GM21717 (cell line): Measurements from ENCODE around the gene LMAN2.

Experiments
- ATAC-seq: cut with Tn5 transposase; IDR thresholded peaks from one replicate; pipeline ENCODE4 v1.9.1; 2021; ENCODE audit warnings: mild to moderate bottlenecking, moderate library complexity; ENCODE audit not compliant: unreplicated experiment

LMAN2 gene

GRCh38 chr5:177351392-177352329 is at the start of gene LMAN2:
LMAN2 (minus strand) TSS chr5:177351668; CDS start chr5:177351647, 21 bp downstream.
- peak; percentile 88 for ATAC-seq

GRCh38 chr5:177399997-177400868 is 48.8 kb upstream of the LMAN2 start, which contains the start of gene PFN3:
PFN3 (minus strand) TSS chr5:177400661; CDS start chr5:177400576, 85 bp downstream.
- no peak for ATAC-seq

GRCh38 chr5:177397875-177398390 is 46.5 kb upstream of the LMAN2 start:
- no peak for ATAC-seq

GRCh38 chr5:177396807-177397206 is 45.3 kb upstream of the LMAN2 start:
- ATAC-seq, result no peak

GRCh38 chr5:177396078-177396477 is 44.6 kb upstream of the LMAN2 start:
- no peak for ATAC-seq

- no peak for ATAC-seq
Observed at GRCh38 chr5:177393990-177394389, 42.5 kb upstream of the LMAN2 start.

GRCh38 chr5:177393206-177393765 is 41.8 kb upstream of the LMAN2 start:
- no peak for ATAC-seq

GRCh38 chr5:177392765-177393164 is 41.3 kb upstream of the LMAN2 start:
- no peak for ATAC-seq

- peak; percentile 51 for ATAC-seq
Observed at GRCh38 chr5:177390363-177391300, 39.2 kb upstream of the LMAN2 start.

GRCh38 chr5:177389241-177390169 is 38.0 kb upstream of the LMAN2 start:
- no peak for ATAC-seq

- ATAC-seq, result no peak
Observed at GRCh38 chr5:177388521-177389052, 37.1 kb upstream of the LMAN2 start.

- no peak for ATAC-seq
Observed at GRCh38 chr5:177387405-177387804, 35.9 kb upstream of the LMAN2 start.

- no peak for ATAC-seq
Observed at GRCh38 chr5:177386542-177386941, 35.1 kb upstream of the LMAN2 start.

GRCh38 chr5:177385720-177386119 is 34.3 kb upstream of the LMAN2 start:
- ATAC-seq, result no peak

GRCh38 chr5:177384134-177384533 is 32.7 kb upstream of the LMAN2 start, which contains the start of gene SLC34A1:
SLC34A1 (plus strand) TSS chr5:177384434; CDS start chr5:177385742, 1,308 bp downstream.
- ATAC-seq, result no peak

GRCh38 chr5:177383181-177383580 is 31.7 kb upstream of the LMAN2 start:
- no peak for ATAC-seq

- ATAC-seq, result no peak
Observed at GRCh38 chr5:177382423-177383029, 31.1 kb upstream of the LMAN2 start.

- no peak for ATAC-seq
Observed at GRCh38 chr5:177380805-177381126, 29.3 kb upstream of the LMAN2 start.
